Natural killer cell treated with Interleukin-12 subunit alpha and Interleukin-12 subunit beta and Interleukin-15 and Interleukin-18, amount 100 ng/mL, for 72 hours (primary cell): ENCODE results near the gene CCDC138. TPM values are rescaled to one million over a fixed set of nuclear protein-coding genes. Genes with fewer than 3 reads are reported as not detected.

ENCODE experiments used
- ATAC-seq, 2 donors: fragments of 150-1000 bp; cut with Tn5 transposase in 1 of 2; sonication (Bioruptor Pico), chemical (Tn5 transposase) in 1 of 2; 2 replicates each; pipeline ENCODE4 v1.10.0; 2021
- DNase-seq: peaks from one replicate; pipeline ENCODE4 v3.0.0; 2022; ENCODE audit warnings: low spot score
- H3K27ac Mint-ChIP-seq, 2 donors: 1 replicate in 1 of 2; 2 replicates in 1 of 2; pipeline ENCODE4 v1.8.0; 2022; ENCODE audit warnings: mixed read lengths in 2 of 2, mild to moderate bottlenecking in 1 of 2, moderate library complexity in 1 of 2
- H3K27me3 Mint-ChIP-seq, 2 donors: 1 replicate in 1 of 2; 2 replicates in 1 of 2; pipeline ENCODE4 v1.8.0; 2022; ENCODE audit warnings: mixed read lengths in 2 of 2
- H3K36me3 Mint-ChIP-seq: one replicate; pipeline ENCODE4 v1.8.0; 2022; ENCODE audit warnings: mixed read lengths
- H3K4me1 Mint-ChIP-seq, 2 donors: 1 replicate in 1 of 2; 2 replicates in 1 of 2; pipeline ENCODE4 v1.8.0; 2022; ENCODE audit warnings: low read depth in 2 of 2, mixed read lengths in 2 of 2, mild to moderate bottlenecking in 1 of 2
- H3K4me3 Mint-ChIP-seq: one replicate; pipeline ENCODE4 v1.8.0; 2022; ENCODE audit warnings: mixed read lengths
- H3K9me3 Mint-ChIP-seq: 2 replicates; pipeline ENCODE4 v1.8.0; 2022; ENCODE audit warnings: mixed read lengths
- total RNA-seq, 2 donors: library from RNA; stranded (reverse); gene quantifications; one replicate each; pipeline ENCODE4 v1.2.3, GENCODE V29; 2022

Gene CCDC138
- total RNA-seq, 2 donors from 2014 or later: 7.7 to 15.8 TPM

GRCh38 chr2:108922141-108922915 lies 135.8 kb downstream of the CCDC138 start:
- no peaks in the 10 kb centered on the region for H3K36me3 Mint-ChIP-seq
- H3K4me1 Mint-ChIP-seq: no peaks in the 10 kb centered on the region
- no peaks in the 10 kb centered on the region for H3K9me3 Mint-ChIP-seq
- no peaks in the 10 kb centered on the region for H3K27me3 Mint-ChIP-seq
- no peak overlapping the region for H3K4me3 Mint-ChIP-seq
- H3K27ac Mint-ChIP-seq: no peak overlapping the region
- ATAC-seq (no peak), DNase-seq (no peak)

GRCh38 chr2:108923019-108923700 lies 136.6 kb downstream of the CCDC138 start:
- peaks cover 0 to 2% of the 10 kb centered on the region in 2 donors for H3K27me3 Mint-ChIP-seq
- H3K27ac Mint-ChIP-seq: no peak overlapping the region
- H3K4me3 Mint-ChIP-seq: no peak overlapping the region
- H3K36me3 Mint-ChIP-seq: no peaks in the 10 kb centered on the region
- no peaks in the 10 kb centered on the region for H3K4me1 Mint-ChIP-seq
- ATAC-seq (no peak), DNase-seq (no peak)
- no peaks in the 10 kb centered on the region for H3K9me3 Mint-ChIP-seq

- Mint-ChIP-seq H3K4me1 (no peaks in the 10 kb centered on the region), H3K4me3 (no peak overlapping the region), H3K27me3 (peaks cover 0 to 8% of the 10 kb centered on the region in 2 donors), H3K9me3 (no peaks in the 10 kb centered on the region), H3K36me3 (no peaks in the 10 kb centered on the region), H3K27ac (no peak overlapping the region)
- DNase-seq (no peak), ATAC-seq (no peak)
Observed at GRCh38 chr2:108923736-108924579, 137.4 kb downstream of the CCDC138 start.

GRCh38 chr2:108924580-108925251 lies 138.1 kb downstream of the CCDC138 start:
- Mint-ChIP-seq H3K4me3 (no peak overlapping the region), H3K27ac (no peak overlapping the region), H3K27me3 (peaks cover 0 to 8% of the 10 kb centered on the region in 2 donors), H3K4me1 (no peaks in the 10 kb centered on the region), H3K36me3 (no peaks in the 10 kb centered on the region), H3K9me3 (no peaks in the 10 kb centered on the region)
- no peak for ATAC-seq
- no peak for DNase-seq

- H3K9me3 Mint-ChIP-seq: no peaks in the 10 kb centered on the region
- no peak for ATAC-seq
- no peak for DNase-seq
- H3K4me1 Mint-ChIP-seq: no peaks in the 10 kb centered on the region
- no peak overlapping the region for H3K4me3 Mint-ChIP-seq
- no peaks in the 10 kb centered on the region for H3K36me3 Mint-ChIP-seq
- H3K27me3 Mint-ChIP-seq: peaks cover 0 to 8% of the 10 kb centered on the region in 2 donors
- no peak overlapping the region for H3K27ac Mint-ChIP-seq
Observed at GRCh38 chr2:108925286-108925685, 138.7 kb downstream of the CCDC138 start.

GRCh38 chr2:108925735-108926134 lies 139.2 kb downstream of the CCDC138 start:
- H3K4me1 Mint-ChIP-seq: no peaks in the 10 kb centered on the region
- no peak for ATAC-seq
- no peaks in the 10 kb centered on the region for H3K36me3 Mint-ChIP-seq
- no peak overlapping the region for H3K27ac Mint-ChIP-seq
- peaks cover 0 to 8% of the 10 kb centered on the region in 2 donors for H3K27me3 Mint-ChIP-seq
- no peak overlapping the region for H3K4me3 Mint-ChIP-seq
- no peak for DNase-seq
- no peaks in the 10 kb centered on the region for H3K9me3 Mint-ChIP-seq

Other genes with a start within 250 kb of the CCDC138 start
- 10 to 100 TPM; 58.0 to 79.3 TPM for gene RANBP2, start 67.3 kb upstream of the CCDC138 start, total RNA-seq
- not detected for gene EDAR, start 202.4 kb downstream of the CCDC138 start, total RNA-seq